Measurements from ENCODE around the gene C16orf89.

DNA sequence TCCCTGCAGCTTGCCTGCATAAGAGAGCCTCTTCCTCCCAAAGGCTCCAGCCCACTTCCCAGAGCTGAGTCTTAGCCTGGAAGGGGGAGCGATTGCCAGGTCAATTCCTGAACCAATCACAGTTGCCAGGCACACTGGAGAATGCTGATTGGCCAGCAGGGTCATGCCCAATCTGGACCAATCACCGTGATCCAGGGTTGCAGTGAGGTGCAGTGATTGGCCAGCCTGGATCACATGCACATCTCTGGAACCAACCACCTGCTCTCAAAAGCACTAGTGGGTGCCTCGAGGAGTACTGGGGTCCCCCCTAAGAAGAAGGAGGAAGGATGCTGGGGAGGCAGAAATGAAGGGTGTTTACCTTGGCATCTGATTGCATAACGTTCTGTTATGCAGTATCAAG, 50.4 kb downstream of the C16orf89 start:
- TF ChIP-seq, protein P1, sequence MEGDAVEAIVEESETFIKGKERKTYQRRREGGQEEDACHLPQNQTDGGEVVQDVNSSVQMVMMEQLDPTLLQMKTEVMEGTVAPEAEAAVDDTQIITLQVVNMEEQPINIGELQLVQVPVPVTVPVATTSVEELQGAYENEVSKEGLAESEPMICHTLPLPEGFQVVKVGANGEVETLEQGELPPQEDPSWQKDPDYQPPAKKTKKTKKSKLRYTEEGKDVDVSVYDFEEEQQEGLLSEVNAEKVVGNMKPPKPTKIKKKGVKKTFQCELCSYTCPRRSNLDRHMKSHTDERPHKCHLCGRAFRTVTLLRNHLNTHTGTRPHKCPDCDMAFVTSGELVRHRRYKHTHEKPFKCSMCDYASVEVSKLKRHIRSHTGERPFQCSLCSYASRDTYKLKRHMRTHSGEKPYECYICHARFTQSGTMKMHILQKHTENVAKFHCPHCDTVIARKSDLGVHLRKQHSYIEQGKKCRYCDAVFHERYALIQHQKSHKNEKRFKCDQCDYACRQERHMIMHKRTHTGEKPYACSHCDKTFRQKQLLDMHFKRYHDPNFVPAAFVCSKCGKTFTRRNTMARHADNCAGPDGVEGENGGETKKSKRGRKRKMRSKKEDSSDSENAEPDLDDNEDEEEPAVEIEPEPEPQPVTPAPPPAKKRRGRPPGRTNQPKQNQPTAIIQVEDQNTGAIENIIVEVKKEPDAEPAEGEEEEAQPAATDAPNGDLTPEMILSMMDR (conservative IDR thresholded peaks at IDR 0.05; ENCODE audit: low read depth, low read length), result no peak
- no peak for TF ChIP-seq EZH2 (IDR thresholded peaks at IDR 0.05; ENCODE audit: low read length, unreplicated experiment)
